ENCODE results near the gene HERPUD1.
"Not testable (repeated sequence)": the region's sequence is repeated elsewhere in the genome, so short reads cannot be mapped to it uniquely, and the experiment has no call there.

The HERPUD1 gene

DNA sequence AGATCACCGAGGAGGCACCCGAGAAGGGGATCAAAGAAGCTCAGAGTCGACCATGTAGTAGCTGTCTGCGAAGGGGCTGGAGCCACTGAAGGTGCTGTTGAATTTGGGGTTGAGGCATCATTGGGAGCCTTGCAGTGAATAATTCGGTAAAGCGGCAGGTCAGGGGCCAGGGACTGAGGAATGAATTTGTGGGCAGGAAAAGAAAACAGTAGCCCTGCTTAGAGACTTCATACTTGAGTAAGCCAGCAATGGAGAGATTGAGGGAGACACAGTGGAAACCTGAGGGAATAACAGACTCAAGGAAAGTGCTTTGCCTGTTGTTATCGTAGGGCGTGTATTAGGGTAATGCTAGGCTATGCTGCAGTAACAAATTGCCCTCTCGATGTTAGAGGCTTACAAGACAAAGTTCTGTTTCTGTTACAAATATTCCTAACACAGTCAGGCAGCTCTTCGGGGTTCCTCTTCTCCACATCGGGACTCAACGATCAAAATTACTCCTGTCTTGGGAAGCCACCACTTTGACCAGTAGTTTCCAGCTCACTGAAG lies 13.4 kb upstream of the HERPUD1 start:
- DNase-seq (no peak), ATAC-seq (no peak)
- Mint-ChIP-seq H3K27ac (peak overlapping the region; percentile 43), H3K4me1 (peaks cover 48% of the 10 kb centered on the region), H3K4me3 (no peak overlapping the region), H3K9me3 (no peaks in the 10 kb centered on the region), H3K36me3 (ENCODE audit: low read depth) (no peaks in the 10 kb centered on the region), H3K27me3 (no peaks in the 10 kb centered on the region)

DNA sequence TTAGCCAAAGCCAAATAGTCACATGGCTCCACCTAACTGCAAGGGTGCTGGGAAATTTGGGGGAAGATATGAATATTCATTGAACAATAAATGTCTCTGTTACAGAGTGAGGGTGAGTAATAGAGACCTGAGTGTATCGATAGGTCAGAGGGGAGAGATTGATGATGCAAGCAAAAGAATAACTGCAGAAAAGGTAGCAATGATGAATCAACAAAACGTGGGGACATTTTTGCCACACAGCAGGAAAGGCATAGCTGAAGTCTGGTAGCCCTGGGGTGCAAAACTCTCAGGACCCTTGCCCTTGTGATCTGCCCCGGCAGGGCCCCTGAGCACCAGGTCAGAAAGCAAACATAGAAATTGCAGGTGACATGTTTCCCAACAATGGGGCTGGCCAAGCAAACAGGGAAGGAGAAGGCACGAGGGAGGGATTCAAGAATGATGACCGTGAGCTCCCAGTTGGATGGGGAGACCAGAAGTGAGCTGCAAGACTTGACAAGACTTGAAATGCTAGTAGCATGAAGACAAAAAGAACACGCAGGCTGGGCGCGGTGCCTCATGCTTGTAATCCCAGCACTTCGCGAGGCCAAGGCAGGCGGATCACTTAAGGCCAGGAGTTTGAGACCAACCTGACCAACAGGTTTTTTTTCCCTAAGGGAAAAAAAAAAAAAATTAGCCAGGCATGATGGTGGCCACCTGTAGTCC lies 12.7 kb upstream of the HERPUD1 start:
- ATAC-seq (peak; percentile 55), DNase-seq (no peak)
- Mint-ChIP-seq H3K9me3 (no peaks in the 10 kb centered on the region), H3K27ac (peak overlapping the region; percentile 14), H3K36me3 (ENCODE audit: low read depth) (no peaks in the 10 kb centered on the region), H3K4me1 (peaks cover 46% of the 10 kb centered on the region), H3K4me3 (no peak overlapping the region), H3K27me3 (no peaks in the 10 kb centered on the region)

DNA sequence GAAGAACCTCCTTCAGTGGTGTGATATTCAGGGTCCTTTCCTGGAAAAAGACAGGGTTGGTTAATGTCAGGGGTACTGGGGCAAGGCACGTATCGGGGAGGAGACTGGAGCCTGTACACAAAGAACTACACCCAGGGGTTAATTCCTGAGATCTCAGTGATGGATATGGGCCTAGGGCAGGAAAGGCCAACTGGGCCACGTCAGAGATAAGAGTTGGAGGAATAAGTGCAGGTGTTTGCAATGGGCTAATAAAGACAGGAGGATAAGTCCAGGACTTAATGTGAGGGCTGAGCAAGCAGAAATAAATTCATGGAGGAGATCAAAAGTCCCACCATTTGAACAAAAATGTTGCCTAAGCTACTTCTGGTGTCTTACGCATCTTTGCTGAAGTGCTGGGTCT lies 10.4 kb upstream of the HERPUD1 start:
- H3K9me3 Mint-ChIP-seq = no peaks in the 10 kb centered on the region

DNA sequence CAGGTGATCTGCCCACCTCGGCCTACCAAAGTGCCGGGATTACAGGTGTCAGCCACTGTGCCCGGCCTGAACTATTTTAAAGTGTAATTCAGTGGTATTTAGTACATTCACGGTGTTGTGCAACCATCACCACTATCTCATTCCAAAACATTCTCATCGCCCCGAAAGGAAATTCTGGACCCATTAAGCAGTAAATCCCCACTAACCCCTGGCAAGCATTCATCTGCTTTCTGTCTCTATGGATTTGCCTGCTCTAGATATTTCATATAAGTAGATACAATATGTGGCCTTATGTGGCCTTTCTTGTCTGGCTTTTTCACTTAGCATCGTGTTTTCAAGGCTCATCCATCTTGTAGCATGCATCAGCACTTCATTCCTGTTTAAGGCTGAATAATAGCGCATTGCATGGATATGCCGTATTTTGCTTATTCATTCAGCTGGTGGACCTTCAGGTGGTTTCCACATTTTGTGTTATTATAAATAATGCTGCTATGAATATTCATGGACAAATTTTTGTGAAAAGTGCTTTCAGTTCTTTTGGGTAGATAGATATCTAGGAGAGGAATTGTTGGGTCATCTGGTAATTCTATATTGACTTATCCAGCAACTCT lies 8.4 kb upstream of the HERPUD1 start:
- ATAC-seq (no peak), DNase-seq (no peak)
- H3K27ac Mint-ChIP-seq = no peak overlapping the region
- peaks cover 25% of the 10 kb centered on the region for H3K4me1 Mint-ChIP-seq
- H3K36me3 Mint-ChIP-seq (ENCODE audit: low read depth) = no peaks in the 10 kb centered on the region
- H3K27me3 Mint-ChIP-seq = no peaks in the 10 kb centered on the region
- no peaks in the 10 kb centered on the region for H3K9me3 Mint-ChIP-seq
- H3K4me3 Mint-ChIP-seq = no peak overlapping the region

More for the DNA sequence above, 10.4 kb upstream of the HERPUD1 start:
- Mint-ChIP-seq H3K4me1 (peaks cover 43% of the 10 kb centered on the region), H3K36me3 (ENCODE audit: low read depth) (no peaks in the 10 kb centered on the region), H3K27ac (no peak overlapping the region), H3K27me3 (no peaks in the 10 kb centered on the region), H3K4me3 (no peak overlapping the region)
- DNase-seq (no peak), ATAC-seq (no peak)

DNA sequence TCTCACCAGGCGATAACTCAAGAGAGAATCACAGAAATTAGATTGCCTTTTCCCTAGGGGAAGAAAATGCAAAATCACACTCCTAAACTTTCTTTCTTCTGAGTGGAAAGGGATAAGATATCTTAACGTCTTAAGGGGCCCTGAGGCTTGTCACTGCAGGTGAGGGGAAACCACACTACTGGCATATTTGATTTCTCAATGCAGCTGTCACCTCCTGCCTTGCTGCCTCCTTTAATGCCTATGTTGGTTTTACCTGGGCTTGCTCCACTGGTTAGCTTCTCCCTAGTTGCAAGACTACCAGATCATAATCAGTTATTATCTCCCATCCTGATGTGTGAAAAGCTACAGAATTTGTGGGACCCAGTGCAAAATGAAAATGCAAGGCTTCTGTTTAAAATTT lies 4.5 kb upstream of the HERPUD1 start:
- H3K4me1 Mint-ChIP-seq = peaks cover 28% of the 10 kb centered on the region
- no peak for DNase-seq
- peaks cover 1% of the 10 kb centered on the region for H3K36me3 Mint-ChIP-seq (ENCODE audit: low read depth)
- H3K27ac Mint-ChIP-seq = no peak overlapping the region
- H3K4me3 Mint-ChIP-seq = no peak overlapping the region
- no peak for ATAC-seq
- H3K27me3 Mint-ChIP-seq = no peaks in the 10 kb centered on the region
- H3K9me3 Mint-ChIP-seq = no peaks in the 10 kb centered on the region

DNA sequence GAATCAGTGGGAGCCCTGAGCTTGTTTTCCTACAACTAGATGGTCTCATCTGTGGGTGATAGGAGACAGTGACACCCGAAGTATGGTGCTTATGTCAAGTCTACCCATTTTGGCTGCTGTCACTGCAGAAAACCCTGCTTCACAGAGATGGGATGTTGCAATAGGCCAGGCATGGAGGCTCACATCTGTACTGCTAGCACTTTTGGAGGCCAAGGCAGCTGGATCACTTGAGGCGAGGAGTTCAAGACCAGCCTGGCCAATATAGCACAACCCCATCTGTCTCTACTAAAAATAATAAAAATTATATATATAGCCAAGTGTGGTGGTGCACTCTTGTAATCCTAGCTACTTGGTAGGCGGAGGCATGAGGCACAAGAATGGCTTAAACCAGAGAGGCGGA lies 2.3 kb upstream of the HERPUD1 start:
- no peak overlapping the region for H3K27ac Mint-ChIP-seq
- DNase-seq = no peak
- peaks cover 29% of the 10 kb centered on the region for H3K4me1 Mint-ChIP-seq
- no peaks in the 10 kb centered on the region for H3K9me3 Mint-ChIP-seq
- ATAC-seq = no peak
- no peak overlapping the region for H3K4me3 Mint-ChIP-seq
- H3K36me3 Mint-ChIP-seq (ENCODE audit: low read depth) = peaks cover 22% of the 10 kb centered on the region
- no peaks in the 10 kb centered on the region for H3K27me3 Mint-ChIP-seq

DNA sequence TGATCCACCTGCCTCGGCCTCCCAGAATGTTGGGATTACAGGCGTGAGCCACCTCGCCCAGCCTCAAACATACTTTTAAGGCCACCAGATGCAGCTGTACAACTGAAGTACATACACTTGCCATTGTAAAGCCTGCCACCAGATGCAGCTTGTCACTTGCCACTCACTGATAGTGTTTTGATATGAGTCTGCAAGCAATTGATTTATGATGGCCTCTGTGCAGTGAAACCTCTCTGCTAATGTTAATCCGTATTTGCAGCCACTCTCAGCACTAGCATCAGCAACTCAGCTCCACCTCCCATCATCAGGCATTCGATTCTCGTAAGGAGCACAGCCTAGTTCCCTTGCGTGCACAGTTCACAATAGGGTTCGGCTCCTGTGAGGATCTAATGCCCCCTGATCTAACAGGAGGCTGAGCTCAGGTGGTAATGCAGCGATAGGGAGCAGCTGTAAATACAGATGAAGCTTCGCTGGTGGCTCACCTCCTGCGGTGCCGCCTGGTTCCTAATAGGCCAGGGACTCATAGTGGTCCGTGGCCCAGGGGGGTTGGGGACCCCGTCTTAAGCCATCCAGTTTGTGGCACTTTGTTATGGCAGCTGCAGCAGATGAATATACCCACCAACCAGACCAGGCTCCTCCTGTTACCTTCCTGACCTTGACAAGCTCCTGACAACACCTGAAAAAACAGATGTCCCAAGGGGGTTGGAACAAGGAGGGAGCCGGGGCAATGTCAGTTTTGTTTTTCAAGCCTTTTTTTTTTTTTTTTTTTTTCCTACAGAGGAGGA lies 1.3 kb upstream of the HERPUD1 start:
- Mint-ChIP-seq H3K27ac (peak overlapping the region; percentile 95), H3K27me3 (no peaks in the 10 kb centered on the region), H3K9me3 (no peaks in the 10 kb centered on the region), H3K36me3 (ENCODE audit: low read depth) (peaks cover 32% of the 10 kb centered on the region), H3K4me3 (peak overlapping the region; percentile 92), H3K4me1 (peaks cover 36% of the 10 kb centered on the region)
- no peak for DNase-seq
- ATAC-seq = no peak

DNA sequence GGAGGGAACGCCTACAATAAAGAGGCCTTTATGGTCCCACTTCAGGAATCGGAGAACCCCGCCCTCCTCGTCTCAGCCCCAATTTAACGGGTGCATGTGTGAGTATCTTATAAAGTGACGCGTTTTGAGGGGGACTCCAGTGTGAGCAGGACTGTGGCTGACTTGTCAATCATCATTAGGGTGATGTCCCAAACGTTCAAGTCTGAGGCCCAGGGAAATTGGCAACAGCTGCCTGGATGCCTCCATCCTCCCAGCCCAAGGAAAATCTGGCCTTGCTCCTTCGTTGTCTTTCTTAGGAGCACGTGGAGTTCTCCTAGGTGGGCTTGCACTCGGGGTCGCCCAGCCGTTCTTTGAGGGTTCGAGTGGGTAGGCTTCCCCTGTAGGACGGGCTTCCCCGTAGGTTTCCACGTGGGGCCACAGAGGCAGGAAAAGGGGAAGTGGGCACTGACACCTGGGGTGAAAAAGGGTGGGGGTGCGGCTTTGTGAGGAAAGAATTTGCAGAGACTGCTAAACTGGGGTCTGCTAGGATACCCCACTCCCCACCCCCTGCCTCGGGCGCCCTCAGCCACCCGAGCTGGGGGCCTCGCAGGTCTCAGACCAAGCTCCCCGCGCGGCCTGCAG lies 561 bp upstream of the HERPUD1 start:
- peaks cover 42% of the 10 kb centered on the region for H3K4me1 Mint-ChIP-seq
- peak overlapping the region; percentile 92 for H3K4me3 Mint-ChIP-seq
- H3K27me3 Mint-ChIP-seq = no peaks in the 10 kb centered on the region
- peak; percentile 14 for ATAC-seq
- peaks cover 39% of the 10 kb centered on the region for H3K36me3 Mint-ChIP-seq (ENCODE audit: low read depth)
- H3K27ac Mint-ChIP-seq = peak overlapping the region; percentile 95
- no peak for DNase-seq
- no peaks in the 10 kb centered on the region for H3K9me3 Mint-ChIP-seq

DNA sequence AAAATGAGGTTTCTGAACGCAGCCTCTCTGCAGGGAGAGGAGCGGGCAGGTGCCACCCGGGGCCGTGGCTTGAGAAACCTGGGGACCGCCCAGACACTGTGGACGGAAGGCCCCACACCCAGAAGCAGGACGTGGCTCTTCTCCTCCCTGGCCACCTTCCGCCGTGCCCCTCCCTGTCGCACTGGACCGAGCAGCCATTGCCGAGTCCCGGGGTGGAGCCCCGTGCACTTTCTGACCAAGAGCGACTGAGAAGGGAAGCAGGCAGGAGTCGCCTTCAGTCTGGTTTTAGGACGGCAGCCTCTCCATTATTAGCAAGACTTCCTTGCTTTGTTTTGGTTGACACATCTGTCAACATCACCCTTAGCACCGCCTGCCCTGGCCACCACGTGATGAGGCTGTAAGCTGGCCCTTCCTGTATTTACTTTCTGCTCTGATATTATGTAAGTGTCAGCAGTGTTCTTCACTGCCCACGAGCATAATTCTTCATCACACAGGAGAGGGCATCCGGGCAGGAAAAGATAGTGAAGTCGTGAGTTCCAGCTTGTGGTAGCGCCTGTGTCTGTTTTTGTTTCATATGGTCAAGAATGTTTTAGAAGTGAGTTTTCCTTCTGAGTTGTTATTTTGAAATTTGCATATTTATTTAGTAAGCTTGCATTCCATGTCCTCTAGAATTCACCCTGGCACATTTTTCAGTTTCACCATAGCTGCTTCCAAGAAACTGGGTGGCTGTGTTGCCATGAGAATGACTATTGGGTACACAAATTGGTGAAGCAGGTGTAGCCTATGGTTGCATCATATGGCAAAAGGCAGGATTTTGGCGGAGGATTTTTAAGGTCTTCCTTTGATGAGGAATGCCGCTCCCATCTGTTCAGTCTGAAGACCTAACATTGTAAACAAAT lies 1.0 kb downstream of the HERPUD1 start:
- H3K27ac Mint-ChIP-seq = peak overlapping the region; percentile 95
- H3K36me3 Mint-ChIP-seq (ENCODE audit: low read depth) = peaks cover 53% of the 10 kb centered on the region
- no peaks in the 10 kb centered on the region for H3K27me3 Mint-ChIP-seq
- no peaks in the 10 kb centered on the region for H3K9me3 Mint-ChIP-seq
- DNase-seq (peak; percentile 50), ATAC-seq (no peak)
- H3K4me1 Mint-ChIP-seq = peaks cover 58% of the 10 kb centered on the region
- H3K4me3 Mint-ChIP-seq = peak overlapping the region; percentile 92

DNA sequence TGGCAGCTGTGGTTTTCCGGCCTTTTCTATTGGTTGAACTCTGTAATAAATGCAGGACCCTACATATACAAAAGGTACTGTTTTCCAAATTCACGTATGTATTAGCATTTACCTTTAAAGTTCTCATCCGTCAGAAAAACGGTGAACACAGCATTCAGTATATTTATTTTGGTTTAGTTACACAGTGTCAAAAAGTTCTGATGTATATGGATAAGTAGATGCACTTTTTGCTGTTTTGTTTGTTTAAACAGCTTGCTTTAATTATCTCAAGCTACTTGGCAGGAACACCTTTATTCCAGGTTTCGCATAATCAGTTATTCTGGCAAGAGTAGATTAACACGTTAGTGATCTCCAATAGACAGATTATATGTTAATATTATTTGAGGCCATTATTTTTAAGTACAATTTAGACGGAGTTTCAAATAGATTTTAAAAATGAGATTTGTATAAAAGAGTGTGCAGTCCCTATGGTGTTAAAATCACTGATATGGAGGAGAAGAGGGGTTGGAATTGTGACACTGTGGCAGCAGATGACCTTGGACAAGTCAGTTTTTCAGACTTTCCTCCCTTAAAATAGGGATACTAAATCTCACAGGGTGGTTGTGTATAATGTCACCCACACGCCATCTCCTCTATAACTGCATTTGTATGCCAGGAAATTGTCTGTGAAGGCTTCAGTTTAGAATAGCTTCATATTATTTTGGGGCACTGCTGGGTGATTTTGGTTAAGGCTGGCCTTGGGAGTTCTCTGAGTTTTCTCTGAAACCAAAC lies 2.1 kb downstream of the HERPUD1 start:
- Mint-ChIP-seq H3K36me3 (ENCODE audit: low read depth) (peaks cover 63% of the 10 kb centered on the region), H3K27ac (peak overlapping the region; percentile 95)

DNA sequence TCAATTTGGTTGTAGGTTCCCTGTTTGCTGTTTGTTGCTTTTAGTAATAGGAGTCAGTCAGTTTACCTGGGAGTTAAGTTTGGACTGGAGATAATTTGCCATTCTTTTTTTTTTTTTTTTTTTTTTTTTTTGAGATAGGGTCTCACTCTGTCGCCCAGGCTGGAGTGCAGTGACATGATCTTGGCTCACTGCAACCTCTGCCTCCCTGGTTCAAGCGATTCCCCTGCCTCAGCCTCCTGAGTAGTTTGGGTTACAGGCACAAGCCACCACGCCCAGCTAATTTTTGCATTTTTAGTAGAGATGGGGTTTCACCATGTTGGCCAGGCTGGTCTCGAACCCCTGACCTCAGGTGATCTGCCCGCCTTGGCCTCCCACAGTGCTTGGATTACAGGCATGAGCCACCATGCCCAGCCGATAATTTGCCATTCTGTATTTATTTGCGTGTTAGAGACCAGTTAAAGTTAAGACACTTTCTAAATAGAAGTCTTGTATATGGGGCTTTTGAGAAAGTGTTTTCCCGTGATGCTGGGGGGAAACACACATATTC lies 2.7 kb downstream of the HERPUD1 start:
- ATAC-seq, DNase-seq, H3K9me3 Mint-ChIP-seq, H3K27me3 Mint-ChIP-seq: not testable (repeated sequence)
- peak overlapping the region; percentile 95 for H3K27ac Mint-ChIP-seq
- peaks cover 70% of the 10 kb centered on the region for H3K36me3 Mint-ChIP-seq (ENCODE audit: low read depth)
- peak overlapping the region; percentile 92 for H3K4me3 Mint-ChIP-seq
- peaks cover 71% of the 10 kb centered on the region for H3K4me1 Mint-ChIP-seq

More for the DNA sequence above, 2.1 kb downstream of the HERPUD1 start:
- Mint-ChIP-seq H3K4me1 (peaks cover 66% of the 10 kb centered on the region), H3K27me3 (no peaks in the 10 kb centered on the region), H3K4me3 (peak overlapping the region; percentile 92), H3K9me3 (no peaks in the 10 kb centered on the region)
- no peak for ATAC-seq
- DNase-seq = no peak

DNA sequence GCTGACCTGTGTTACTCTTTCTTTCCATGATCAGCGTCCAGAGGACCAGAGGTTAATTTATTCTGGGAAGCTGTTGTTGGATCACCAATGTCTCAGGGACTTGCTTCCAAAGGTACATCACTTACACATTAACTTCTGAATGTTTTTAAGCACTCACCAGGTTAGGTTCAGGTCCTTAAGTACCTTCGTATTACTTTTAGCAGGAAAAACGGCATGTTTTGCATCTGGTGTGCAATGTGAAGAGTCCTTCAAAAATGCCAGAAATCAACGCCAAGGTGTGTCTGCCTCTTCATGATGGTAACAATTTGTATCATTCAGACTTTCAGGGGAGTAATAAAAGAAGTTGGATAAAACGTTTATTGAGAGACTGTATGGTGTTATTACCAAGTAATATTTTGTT lies 3.3 kb downstream of the HERPUD1 start:
- H3K27ac Mint-ChIP-seq = peak overlapping the region; percentile 95
- H3K27me3 Mint-ChIP-seq = no peaks in the 10 kb centered on the region
- DNase-seq (no peak), ATAC-seq (no peak)
- peaks cover 75% of the 10 kb centered on the region for H3K36me3 Mint-ChIP-seq (ENCODE audit: low read depth)
- no peaks in the 10 kb centered on the region for H3K9me3 Mint-ChIP-seq
- peak overlapping the region; percentile 92 for H3K4me3 Mint-ChIP-seq
- H3K4me1 Mint-ChIP-seq = peaks cover 75% of the 10 kb centered on the region

DNA sequence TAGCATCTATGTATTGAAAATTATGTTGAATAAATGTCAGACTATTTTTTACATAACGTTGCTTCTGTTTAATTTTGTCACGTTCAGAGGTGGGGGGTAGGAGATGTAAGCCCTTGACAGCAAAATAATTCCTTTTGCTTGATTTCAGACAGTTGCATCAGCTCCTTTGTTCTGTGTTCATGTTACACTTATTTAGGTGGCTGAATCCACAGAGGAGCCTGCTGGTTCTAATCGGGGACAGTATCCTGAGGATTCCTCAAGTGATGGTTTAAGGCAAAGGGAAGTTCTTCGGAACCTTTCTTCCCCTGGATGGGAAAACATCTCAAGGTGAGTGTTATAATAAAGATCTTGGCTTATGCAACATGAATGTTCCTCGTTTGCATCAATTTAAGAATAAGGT lies 4.5 kb downstream of the HERPUD1 start:
- H3K4me1 Mint-ChIP-seq = peaks cover 76% of the 10 kb centered on the region
- peak overlapping the region; percentile 56 for H3K4me3 Mint-ChIP-seq
- peak overlapping the region; percentile 93 for H3K27ac Mint-ChIP-seq
- DNase-seq (no peak), ATAC-seq (no peak)
- H3K36me3 Mint-ChIP-seq (ENCODE audit: low read depth) = peaks cover 84% of the 10 kb centered on the region
- H3K27me3 Mint-ChIP-seq = no peaks in the 10 kb centered on the region
- H3K9me3 Mint-ChIP-seq = no peaks in the 10 kb centered on the region
